IPS-11a (cell line): ENCODE data around the gene CCDC188.

Experiments
- H3K4me3 ChIP-seq: one replicate; pipeline ENCODE4 v1.5.1; 2013; ENCODE audit warnings: low read depth, low read length, control low read depth

CCDC188 gene

GRCh38 chr22:20151276-20151588, 377 bp upstream of the CCDC188 start:
- H3K4me3 ChIP-seq = no peak overlapping the region

- H3K4me3 ChIP-seq = no peak overlapping the region
These were observed 1.3 kb downstream of the CCDC188 start for GRCh38 chr22:20149257-20150250.

- H3K4me3 ChIP-seq = no peak overlapping the region
These were observed 2.4 kb downstream of the CCDC188 start for GRCh38 chr22:20148414-20148813.

- no peak overlapping the region for H3K4me3 ChIP-seq
These were observed 3.4 kb downstream of the CCDC188 start for GRCh38 chr22:20147237-20147988.

- H3K4me3 ChIP-seq = no peak overlapping the region
These were observed 4.1 kb downstream of the CCDC188 start for GRCh38 chr22:20146777-20147176.

- H3K4me3 ChIP-seq = no peak overlapping the region
These were observed 5.0 kb downstream of the CCDC188 start for GRCh38 chr22:20145832-20146223.

GRCh38 chr22:20145206-20145831, 5.5 kb downstream of the CCDC188 start:
- no peak overlapping the region for H3K4me3 ChIP-seq

- H3K4me3 ChIP-seq = no peak overlapping the region
These were observed 6.8 kb downstream of the CCDC188 start for GRCh38 chr22:20143883-20144665.

GRCh38 chr22:20142711-20143621, 7.9 kb downstream of the CCDC188 start:
- no peak overlapping the region for H3K4me3 ChIP-seq

- no peak overlapping the region for H3K4me3 ChIP-seq
These were observed 9.4 kb downstream of the CCDC188 start for GRCh38 chr22:20141186-20142077.

GRCh38 chr22:20140521-20140964, 10.3 kb downstream of the CCDC188 start:
- H3K4me3 ChIP-seq = no peak overlapping the region

- no peak overlapping the region for H3K4me3 ChIP-seq
These were observed 10.8 kb downstream of the CCDC188 start for GRCh38 chr22:20140107-20140445.

GRCh38 chr22:20139391-20140106, 11.3 kb downstream of the CCDC188 start:
- H3K4me3 ChIP-seq = no peak overlapping the region

- no peak overlapping the region for H3K4me3 ChIP-seq
These were observed 12.0 kb downstream of the CCDC188 start for GRCh38 chr22:20138868-20139267.

GRCh38 chr22:20138417-20138738, 12.5 kb downstream of the CCDC188 start:
- no peak overlapping the region for H3K4me3 ChIP-seq

- no peak overlapping the region for H3K4me3 ChIP-seq
These were observed 13.0 kb downstream of the CCDC188 start for GRCh38 chr22:20137671-20138416.

GRCh38 chr22:20137113-20137512, 13.7 kb downstream of the CCDC188 start:
- no peak overlapping the region for H3K4me3 ChIP-seq

- no peak overlapping the region for H3K4me3 ChIP-seq
These were observed 14.3 kb downstream of the CCDC188 start for GRCh38 chr22:20136603-20136873.
